Uterus (tissue), 2 donors: ENCODE data around the gene ARMC2.
"Not testable (repeated sequence)": the region's sequence is repeated elsewhere in the genome, so short reads cannot be mapped to it uniquely, and the experiment has no call there.

Source experiments
- POLR2A ChIP-seq, 2 donors: fragments of 450-650 bp; IDR thresholded peaks; one replicate each; pipeline ENCODE4 v1.6.1; 2016; ENCODE audit warnings: antibody characterized with exemption in 2 of 2, mild to moderate bottlenecking in 1 of 2, moderate library complexity in 1 of 2
- TF ChIP-seq, protein P1 (sequence below), 4 experiments: fragments of 200-600 bp in 2 of 4; fragments of 450-650 bp in 2 of 4; sonication (generic) in 2 of 4; IDR thresholded peaks; one replicate each; pipeline ENCODE4 v1.5.1; 2016 to 2019; ENCODE audit warnings: antibody characterized with exemption in 4 of 4, mild to moderate bottlenecking in 2 of 4, moderate library complexity in 1 of 4

DNA sequence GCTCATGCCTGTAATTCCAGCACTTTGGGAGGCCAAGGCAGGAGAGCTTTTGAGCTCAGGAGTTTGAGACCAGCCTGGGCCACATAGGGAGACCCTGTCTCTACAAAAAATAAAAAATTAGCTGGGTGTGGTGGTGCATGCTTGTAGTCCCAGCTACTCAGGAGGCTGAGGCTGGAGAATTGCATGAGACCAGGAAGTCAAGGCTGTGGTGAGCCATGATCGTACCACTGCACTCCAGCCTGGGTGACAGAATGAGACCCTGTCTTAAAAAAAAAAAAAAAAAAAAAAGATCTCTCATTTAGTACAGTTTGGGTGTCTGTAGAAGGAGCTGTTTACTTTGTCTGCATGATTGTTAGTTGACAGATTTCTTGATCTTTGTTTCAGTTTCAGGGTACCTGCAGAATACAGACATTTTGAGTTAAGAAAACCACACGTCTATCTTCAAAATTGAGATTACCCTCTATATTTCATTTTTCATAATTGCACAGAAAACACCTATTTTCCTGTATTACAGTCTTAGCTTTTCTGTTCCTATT, 17.6 kb downstream of the ARMC2 start:
- TF ChIP-seq, protein P1, sequence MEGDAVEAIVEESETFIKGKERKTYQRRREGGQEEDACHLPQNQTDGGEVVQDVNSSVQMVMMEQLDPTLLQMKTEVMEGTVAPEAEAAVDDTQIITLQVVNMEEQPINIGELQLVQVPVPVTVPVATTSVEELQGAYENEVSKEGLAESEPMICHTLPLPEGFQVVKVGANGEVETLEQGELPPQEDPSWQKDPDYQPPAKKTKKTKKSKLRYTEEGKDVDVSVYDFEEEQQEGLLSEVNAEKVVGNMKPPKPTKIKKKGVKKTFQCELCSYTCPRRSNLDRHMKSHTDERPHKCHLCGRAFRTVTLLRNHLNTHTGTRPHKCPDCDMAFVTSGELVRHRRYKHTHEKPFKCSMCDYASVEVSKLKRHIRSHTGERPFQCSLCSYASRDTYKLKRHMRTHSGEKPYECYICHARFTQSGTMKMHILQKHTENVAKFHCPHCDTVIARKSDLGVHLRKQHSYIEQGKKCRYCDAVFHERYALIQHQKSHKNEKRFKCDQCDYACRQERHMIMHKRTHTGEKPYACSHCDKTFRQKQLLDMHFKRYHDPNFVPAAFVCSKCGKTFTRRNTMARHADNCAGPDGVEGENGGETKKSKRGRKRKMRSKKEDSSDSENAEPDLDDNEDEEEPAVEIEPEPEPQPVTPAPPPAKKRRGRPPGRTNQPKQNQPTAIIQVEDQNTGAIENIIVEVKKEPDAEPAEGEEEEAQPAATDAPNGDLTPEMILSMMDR (IDR thresholded peaks at IDR 0.05) = not testable (repeated sequence)
- not testable (repeated sequence) for TF ChIP-seq POLR2A (IDR thresholded peaks at IDR 0.05)
